DND-41 (cell line): ENCODE results near the gene CREG2.

Experiments
- ATAC-seq: fragments of 200-7000 bp; cut with Tn5 transposase; 3 replicates; pipeline ENCODE4 v1.9.1; 2021; ENCODE audit warnings: low read depth; ENCODE audit not compliant: insufficient read depth
- DNase-seq: peaks from one replicate; pipeline ENCODE4 v3.0.0-alpha.2; 2020
- H2AFZ ChIP-seq: 2 replicates; pipeline ENCODE4 v1.6.0; 2012; ENCODE audit warnings: low read depth, low read length
- H3K27ac ChIP-seq: 2 replicates; pipeline ENCODE4 v1.5.1; 2012; ENCODE audit warnings: low read length, inconsistent platforms
- H3K27me3 ChIP-seq: fragments of 200-600 bp; sonication (generic); 2 replicates; pipeline ENCODE4 v1.6.0; 2012; ENCODE audit warnings: low read length, mild to moderate bottlenecking, inconsistent platforms; ENCODE audit not compliant: insufficient read depth, poor library complexity
- H3K36me3 ChIP-seq: 2 replicates; pipeline ENCODE4 v1.5.1; 2012; ENCODE audit warnings: low read length, inconsistent platforms; ENCODE audit not compliant: insufficient read depth
- H3K4me1 ChIP-seq: 2 replicates; pipeline ENCODE4 v1.5.1; 2012; ENCODE audit warnings: mild to moderate bottlenecking, low read length; ENCODE audit not compliant: insufficient read depth
- H3K4me2 ChIP-seq: 2 replicates; pipeline ENCODE4 v1.6.0; 2012; ENCODE audit warnings: mild to moderate bottlenecking, moderate library complexity, low read length, inconsistent platforms; ENCODE audit not compliant: insufficient read depth
- H3K4me3 ChIP-seq, 2 experiments: fragments of 200-600 bp in 1 of 2; shearing (Covaris generic) in 1 of 2; 2 replicates each; pipeline ENCODE4 v1.5.1; 2012 to 2016; ENCODE audit warnings: inconsistent platforms in 2 of 2, low read length in 2 of 2, mild to moderate bottlenecking in 2 of 2, low read depth in 1 of 2, moderate library complexity in 1 of 2
- H3K79me2 ChIP-seq: 2 replicates; pipeline ENCODE4 v1.6.0; 2012; ENCODE audit warnings: low read length, inconsistent platforms; ENCODE audit not compliant: insufficient read depth
- H3K9ac ChIP-seq: 2 replicates; pipeline ENCODE4 v1.6.0; 2012; ENCODE audit warnings: low read depth, mild to moderate bottlenecking, inconsistent platforms, low read length, moderate library complexity
- H3K9me3 ChIP-seq: 2 replicates; pipeline ENCODE4 v1.5.1; 2012; ENCODE audit warnings: low read length, moderate library complexity, mild to moderate bottlenecking, inconsistent platforms; ENCODE audit not compliant: insufficient read depth, severe bottlenecking
- H4K20me1 ChIP-seq: 2 replicates; pipeline ENCODE4 v1.6.0; 2012; ENCODE audit warnings: low read length; ENCODE audit not compliant: insufficient read depth
- CTCF ChIP-seq: IDR thresholded peaks from 2 replicates; pipeline ENCODE4 v1.5.1; 2012; ENCODE audit warnings: borderline replicate concordance, low read length, moderate library complexity, mild to moderate bottlenecking; ENCODE audit not compliant: poor library complexity, severe bottlenecking; ENCODE audit errors: extremely low read depth
- EZH2 ChIP-seq: IDR thresholded peaks from 3 replicates; pipeline ENCODE4 v1.6.1; 2012; ENCODE audit warnings: borderline replicate concordance, low read depth, mild to moderate bottlenecking, moderate library complexity, low read length, inconsistent platforms; ENCODE audit not compliant: severe bottlenecking

CREG2 gene

GRCh38 chr2:101362777-101363176 lies 24.5 kb downstream of the CREG2 start:
- Histone ChIP-seq H3K27me3 (peaks cover 3% of the 10 kb centered on the region), H3K9me3 (no peaks in the 10 kb centered on the region), H3K27ac (no peak overlapping the region), H4K20me1 (no peaks in the 10 kb centered on the region), H3K4me3 (no peak overlapping the region), H3K36me3 (no peaks in the 10 kb centered on the region), H2AFZ (no peak overlapping the region), H3K79me2 (no peaks in the 10 kb centered on the region), H3K9ac (no peak overlapping the region), H3K4me2 (no peak overlapping the region), H3K4me1 (no peaks in the 10 kb centered on the region)
- DNase-seq (no peak), ATAC-seq (no peak)
- TF ChIP-seq CTCF (no peak), EZH2 (no peak)

- no peaks in the 10 kb centered on the region for H4K20me1 ChIP-seq
- no peak overlapping the region for H2AFZ ChIP-seq
- no peaks in the 10 kb centered on the region for H3K36me3 ChIP-seq
- H3K4me3 ChIP-seq, result no peak overlapping the region
- H3K27ac ChIP-seq, result no peak overlapping the region
- H3K79me2 ChIP-seq, result no peaks in the 10 kb centered on the region
- H3K9me3 ChIP-seq, result no peaks in the 10 kb centered on the region
- no peak for TF ChIP-seq CTCF
- no peak for TF ChIP-seq EZH2
- no peaks in the 10 kb centered on the region for H3K4me1 ChIP-seq
- H3K27me3 ChIP-seq, result peaks cover 3% of the 10 kb centered on the region
- H3K9ac ChIP-seq, result no peak overlapping the region
- no peak for ATAC-seq
- no peak for DNase-seq
- H3K4me2 ChIP-seq, result no peak overlapping the region
Measured at GRCh38 chr2:101362316-101362715, 25.0 kb downstream of the CREG2 start.

GRCh38 chr2:101361522-101361921 lies 25.8 kb downstream of the CREG2 start:
- no peak overlapping the region for H3K4me3 ChIP-seq
- H3K4me1 ChIP-seq, result no peaks in the 10 kb centered on the region
- H3K9me3 ChIP-seq, result no peaks in the 10 kb centered on the region
- no peak for ATAC-seq
- TF ChIP-seq EZH2 (no peak), CTCF (no peak)
- DNase-seq, result no peak
- H3K79me2 ChIP-seq, result no peaks in the 10 kb centered on the region
- no peaks in the 10 kb centered on the region for H4K20me1 ChIP-seq
- no peak overlapping the region for H3K27ac ChIP-seq
- peaks cover 3% of the 10 kb centered on the region for H3K27me3 ChIP-seq
- no peak overlapping the region for H3K9ac ChIP-seq
- H3K4me2 ChIP-seq, result no peak overlapping the region
- H2AFZ ChIP-seq, result no peak overlapping the region
- no peaks in the 10 kb centered on the region for H3K36me3 ChIP-seq

- H3K4me3 ChIP-seq, result no peak overlapping the region
Measured at GRCh38 chr2:101361121-101361520, 26.2 kb downstream of the CREG2 start.

More at GRCh38 chr2:101361121-101361520, 26.2 kb downstream of the CREG2 start:
- Histone ChIP-seq H3K9me3 (no peaks in the 10 kb centered on the region), H2AFZ (no peak overlapping the region), H3K27me3 (peaks cover 3% of the 10 kb centered on the region), H3K79me2 (no peaks in the 10 kb centered on the region), H3K27ac (no peak overlapping the region), H3K4me1 (no peaks in the 10 kb centered on the region), H3K4me2 (no peak overlapping the region), H3K36me3 (no peaks in the 10 kb centered on the region), H3K9ac (no peak overlapping the region), H4K20me1 (no peaks in the 10 kb centered on the region)
- no peak for ATAC-seq
- TF ChIP-seq CTCF (no peak), EZH2 (no peak)
- no peak for DNase-seq
